GM12878 (cell line): Measurements from ENCODE around the gene C3orf38. TPM values are rescaled to one million over a fixed set of nuclear protein-coding genes. Genes with fewer than 3 reads are reported as not detected.
A peak's percentile ranks its signal among the peaks of the same experiment; 100 is the strongest.

ENCODE experiments used
- ATAC-seq: fragments of 200-7000 bp; cut with Tn5 transposase; 3 replicates; pipeline ENCODE4 v1.9.1; 2020; ENCODE audit warnings: mild to moderate bottlenecking, moderate library complexity
- BruUV-seq: library from RNA; stranded (reverse); fragments of 400-500 nt; replicated peaks from 2 replicates; lab custom pipeline; 2021; lab: Mats Ljungman, UMichigan
- CTCF ChIA-PET: fragments of 300-600 bp; sonication (Branson Sonifier 250); formaldehyde crosslinking; extraction: SDS; loops from one replicate; lab custom pipeline; 2021; ENCODE audit warnings: inconsistent platforms; lab: Yijun Ruan, JAX
- POLR2A ChIA-PET: fragments of 350-600 bp; formaldehyde crosslinking; extraction: SDS; loops from one replicate; lab custom pipeline; 2021; ENCODE audit warnings: inconsistent platforms; lab: Charles Lee
- RAD21 ChIA-PET: fragments of 300-600 bp; sonication (Branson Sonifier 250); formaldehyde crosslinking; loops from one replicate; lab custom pipeline; 2023; ENCODE audit warnings: antibody characterized with exemption; ENCODE audit not compliant: unreplicated experiment; lab: Charles Lee
- SMC1A ChIA-PET: fragments of 300-600 bp; sonication (Branson Sonifier 250); formaldehyde crosslinking; loops from one replicate; lab custom pipeline; 2023; ENCODE audit not compliant: unreplicated experiment, uncharacterized antibody; lab: Charles Lee
- DNase-seq: peaks from one replicate; pipeline ENCODE4 v3.0.0-alpha.2; 2011; ENCODE audit warnings: low read depth, low spot score
- FAIRE-seq: peaks from 3 replicates; lab custom pipeline; 2011; peaks lifted over from hg19 to GRCh38; lab: Jason Lieb, UNC
- H2AFZ ChIP-seq: 2 replicates; pipeline ENCODE4 v1.6.0; 2011; ENCODE audit warnings: low read depth, low read length, control low read depth; ENCODE audit not compliant: control insufficient read depth
- H3K27ac ChIP-seq: 2 replicates; pipeline ENCODE4 v1.5.1; 2011; ENCODE audit warnings: control low read depth; ENCODE audit not compliant: control insufficient read depth, insufficient read depth
- H3K27me3 ChIP-seq, 2 experiments: replicated peaks in 1 of 2; 2 replicates each; pipeline versions ENCODE4 v1.6.0 to v1.6.1; 2011; ENCODE audit warnings: low read length in 1 of 2; ENCODE audit not compliant: control insufficient read depth in 2 of 2, insufficient read depth in 2 of 2
- H3K36me3 ChIP-seq, 2 experiments: 2 replicates each; pipeline ENCODE4 v1.5.1; 2011; ENCODE audit warnings: low read length in 1 of 2; ENCODE audit not compliant: control insufficient read depth in 2 of 2, insufficient read depth in 2 of 2
- H3K4me1 ChIP-seq: 2 replicates; pipeline ENCODE4 v1.6.1; 2011; ENCODE audit warnings: mild to moderate bottlenecking, low read length, moderate library complexity, mixed read lengths; ENCODE audit not compliant: control insufficient read depth, insufficient read depth
- H3K4me2 ChIP-seq: 2 replicates; pipeline ENCODE4 v1.6.0; 2011; ENCODE audit warnings: control low read depth; ENCODE audit not compliant: control insufficient read depth, insufficient read depth
- H3K4me3 ChIP-seq: fragments of 200-600 bp; sonication (generic); 2 replicates; pipeline ENCODE4 v1.5.1; 2016
- H3K79me2 ChIP-seq: 2 replicates; pipeline ENCODE4 v1.6.0; 2011; ENCODE audit warnings: low read length; ENCODE audit not compliant: control insufficient read depth, insufficient read depth
- H3K9ac ChIP-seq: 2 replicates; pipeline ENCODE4 v1.8.0; 2011; ENCODE audit warnings: low read length, control low read depth, mixed read lengths; ENCODE audit not compliant: control insufficient read depth, insufficient read depth
- H3K9me3 ChIP-seq: replicated peaks from 3 replicates; pipeline ENCODE4 v1.5.1; 2011; ENCODE audit warnings: mild to moderate bottlenecking, low read length; ENCODE audit not compliant: control insufficient read depth, insufficient read depth
- H4K20me1 ChIP-seq: 2 replicates; pipeline ENCODE4 v1.6.0; 2011; ENCODE audit not compliant: control insufficient read depth, insufficient read depth
- BMI1 ChIP-seq: fragments of 450-650 bp; IDR thresholded peaks from 2 replicates; pipeline ENCODE4 v1.6.1; 2016; ENCODE audit warnings: mild to moderate bottlenecking, moderate library complexity, borderline replicate concordance
- CBX5 ChIP-seq: sonication (generic); IDR thresholded peaks from 2 replicates; pipeline ENCODE4 v1.6.1; 2016; ENCODE audit warnings: low read depth, moderate library complexity, mild to moderate bottlenecking, inconsistent platforms
- CHD1 ChIP-seq: IDR thresholded peaks from 2 replicates; pipeline ENCODE4 v1.6.1; 2012; ENCODE audit warnings: low read depth, low read length, improper control_type of control experiment
- EED ChIP-seq: sonication (generic); IDR thresholded peaks from 2 replicates; pipeline ENCODE4 v1.6.1; 2016; ENCODE audit warnings: antibody characterized with exemption, low read depth
- LARP7 ChIP-seq: fragments of 450-650 bp; IDR thresholded peaks from 2 replicates; pipeline ENCODE4 v1.6.1; 2017; ENCODE audit warnings: mild to moderate bottlenecking
- MEF2A ChIP-seq: IDR thresholded peaks from 2 replicates; pipeline ENCODE4 v1.6.1; 2011; ENCODE audit warnings: low read depth, mild to moderate bottlenecking, low read length, moderate library complexity; ENCODE audit not compliant: insufficient read depth
- NFYB ChIP-seq: IDR thresholded peaks from 2 replicates; pipeline ENCODE4 v1.6.1; 2011; ENCODE audit warnings: low read depth, mild to moderate bottlenecking, low read length, improper control_type of control experiment, moderate library complexity; ENCODE audit not compliant: insufficient read depth
- PML ChIP-seq: IDR thresholded peaks from 2 replicates; pipeline ENCODE4 v1.6.1; 2012; ENCODE audit warnings: low read length, inconsistent platforms
- RAD21 ChIP-seq: IDR thresholded peaks from 2 replicates; pipeline ENCODE4 v1.6.1; 2011; ENCODE audit warnings: mild to moderate bottlenecking, low read depth, low read length, moderate library complexity; ENCODE audit not compliant: insufficient read depth
- RCOR1 ChIP-seq: conservative IDR thresholded peaks from 2 replicates; pipeline ENCODE4 v1.6.1; 2012; ENCODE audit warnings: low read depth, low read length, improper control_type of control experiment
- REST ChIP-seq: IDR thresholded peaks from 2 replicates; pipeline ENCODE4 v1.6.1; 2012; ENCODE audit warnings: mild to moderate bottlenecking, low read depth, low read length
- SIX5 ChIP-seq: IDR thresholded peaks from 2 replicates; pipeline ENCODE4 v1.6.1; 2011; ENCODE audit warnings: mild to moderate bottlenecking, low read depth, low read length, moderate library complexity; ENCODE audit not compliant: severe bottlenecking
- SMAD1 ChIP-seq: fragments of 450-650 bp; IDR thresholded peaks from 2 replicates; pipeline ENCODE4 v1.6.1; 2018; ENCODE audit warnings: mild to moderate bottlenecking, low read depth; ENCODE audit not compliant: partially characterized antibody
- SP1 ChIP-seq: IDR thresholded peaks from one replicate; pipeline ENCODE4 v1.6.1; 2011; ENCODE audit warnings: low read depth, low read length
- STAT1 ChIP-seq: fragments of 450-650 bp; conservative IDR thresholded peaks from 2 replicates; pipeline ENCODE4 v1.6.1; 2014; ENCODE audit warnings: antibody characterized with exemption, mild to moderate bottlenecking
- TCF12 ChIP-seq: IDR thresholded peaks from 2 replicates; pipeline ENCODE4 v1.6.1; 2011; ENCODE audit warnings: low read depth, mild to moderate bottlenecking, low read length
- YY1 ChIP-seq: IDR thresholded peaks from 2 replicates; pipeline ENCODE4 v1.6.1; 2011; ENCODE audit warnings: low read depth, mild to moderate bottlenecking, low read length
- ZBTB11 ChIP-seq: fragments of 450-650 bp; formaldehyde crosslinking; IDR thresholded peaks from 2 replicates; pipeline ENCODE4 v1.5.0; 2022; ENCODE audit warnings: mild to moderate bottlenecking, missing genetic modification characterization
- ZNF207 ChIP-seq: fragments of 450-650 bp; IDR thresholded peaks from 2 replicates; pipeline ENCODE4 v1.6.1; 2014; ENCODE audit warnings: antibody characterized with exemption, mild to moderate bottlenecking, borderline replicate concordance
- ZNF274 ChIP-seq: IDR thresholded peaks from one replicate; pipeline ENCODE4 v1.8.0; 2011; ENCODE audit not compliant: insufficient read length, insufficient read depth
- whole genome bisulfite sequencing: methylation state at CpG from one replicate; pipeline ENCODE4 v1.1.6; 2016; ENCODE audit warnings: low lambda C conversion rate; ENCODE audit not compliant: insufficient replicate concordance, insufficient coverage; ENCODE audit errors: missing lambda C conversion rate; 5-methylcytosine and 5-hydroxymethylcytosine counted together
- in situ Hi-C: fragments of 300-500 bp; cut with MboI; formaldehyde crosslinking; loops from 9 replicates; pipeline ENCODE4 v1.14.3; 2018; ENCODE audit warnings: mixed read lengths
- intact Hi-C: fragments of 100-400 bp; cut with micrococcal nuclease; formaldehyde crosslinking; loops from one replicate; pipeline ENCODE4 v1.14.2; 2022; ENCODE audit not compliant: unreplicated experiment
- polyA plus RNA-seq, 11 experiments: library from polyadenylated mRNA; depleted of rRNA in 4 of 11; unstranded in 6 of 11; stranded (reverse) in 5 of 11; fragments of >200 nt; fragmentation: Nextera tagmentation in 4 of 11; fragmentation: Illumina TruSeq in 1 of 11; extraction: Ambion mirVana in 4 of 11; extraction: Trizol in 1 of 11; gene quantifications; 1 replicate in 1 of 11; 2 replicates in 10 of 11; pipeline versions ENCODE4 v1.2.1 to v1.2.3, GENCODE V29; 2011 to 2016; ENCODE audit warnings: inconsistent platforms in 2 of 11, missing spikeins in 2 of 11, low read depth in 1 of 11
- total RNA-seq, 4 experiments: library from RNA; depleted of rRNA in 3 of 4; stranded (reverse); fragments of >200 nt in 3 of 4; fragmentation: Illumina TruSeq in 1 of 4; extraction: Trizol in 1 of 4; gene quantifications; 2 replicates each; pipeline versions ENCODE4 v1.2.1 to v1.2.3, GENCODE V29; 2013 to 2021

Gene C3orf38
- total and polyA plus RNA-seq, 10 of the 15 experiments (the other 5 are each of a cell fraction or from before 2014, with no cell fraction given): 23.0 to 47.9 (median 31.5) TPM

- ATAC-seq: peak; percentile 32; the same call in 1 of the 3 replicates
- no TSS peak for BruUV-seq
- POLR2A ChIA-PET: no interaction called here
Observed at GRCh38 chr3:88195951-88196434, 46.2 kb downstream of the C3orf38 start.

More at GRCh38 chr3:88195951-88196434, 46.2 kb downstream of the C3orf38 start:
- no peaks in the 10 kb centered on the region for H3K36me3 ChIP-seq
- TF ChIP-seq ZNF274: no peak
- no peak for TF ChIP-seq PML
- no peak for TF ChIP-seq CBX5
- no peak for TF ChIP-seq YY1
- no peak for TF ChIP-seq BMI1
- no peak for TF ChIP-seq SP1
- TF ChIP-seq ZNF207: no peak
- no peak for TF ChIP-seq LARP7
- TF ChIP-seq RAD21: no peak
- TF ChIP-seq CHD1: no peak
- TF ChIP-seq MEF2A: no peak
- TF ChIP-seq NFYB: no peak
- no peak for TF ChIP-seq STAT1
- TF ChIP-seq RCOR1: no peak
- no peak for TF ChIP-seq EED
- TF ChIP-seq TCF12: no peak
- TF ChIP-seq SMAD1: no peak
- TF ChIP-seq REST: no peak
- no peak for TF ChIP-seq ZBTB11 (CRISPR knock-in tag)
- no peak for TF ChIP-seq SIX5
- TF ChIP-seq, all 136 proteins: peak for 0
- Histone ChIP-seq H4K20me1 (no peaks in the 10 kb centered on the region), H2AFZ (no peak overlapping the region), H3K9ac (no peak overlapping the region), H3K4me1 (no peaks in the 10 kb centered on the region), H3K27ac (no peak overlapping the region), H3K79me2 (no peaks in the 10 kb centered on the region), H3K4me3 (no peak overlapping the region), H3K27me3 (no peaks in the 10 kb centered on the region), H3K4me2 (no peak overlapping the region), H3K9me3 (no peaks in the 10 kb centered on the region)
- CTCF ChIA-PET: interaction anchor here (0.8 to 1.0 kb wide), 2 partner anchors 11 to 1986 kb away, joined by 3 read pairs; no protein-coding TSS in a partner anchor
- intact Hi-C loops (no loop called here), in situ Hi-C loops (no loop called here)
- DNase-seq: no peak
- 66% methylated on average over 2 of the region's 2 CpGs for WGBS
- RAD21 ChIA-PET: no interaction called here
- SMC1A ChIA-PET: no interaction called here
- no peak for FAIRE-seq
